ENCODE data around the gene MICALL1.

DNA sequence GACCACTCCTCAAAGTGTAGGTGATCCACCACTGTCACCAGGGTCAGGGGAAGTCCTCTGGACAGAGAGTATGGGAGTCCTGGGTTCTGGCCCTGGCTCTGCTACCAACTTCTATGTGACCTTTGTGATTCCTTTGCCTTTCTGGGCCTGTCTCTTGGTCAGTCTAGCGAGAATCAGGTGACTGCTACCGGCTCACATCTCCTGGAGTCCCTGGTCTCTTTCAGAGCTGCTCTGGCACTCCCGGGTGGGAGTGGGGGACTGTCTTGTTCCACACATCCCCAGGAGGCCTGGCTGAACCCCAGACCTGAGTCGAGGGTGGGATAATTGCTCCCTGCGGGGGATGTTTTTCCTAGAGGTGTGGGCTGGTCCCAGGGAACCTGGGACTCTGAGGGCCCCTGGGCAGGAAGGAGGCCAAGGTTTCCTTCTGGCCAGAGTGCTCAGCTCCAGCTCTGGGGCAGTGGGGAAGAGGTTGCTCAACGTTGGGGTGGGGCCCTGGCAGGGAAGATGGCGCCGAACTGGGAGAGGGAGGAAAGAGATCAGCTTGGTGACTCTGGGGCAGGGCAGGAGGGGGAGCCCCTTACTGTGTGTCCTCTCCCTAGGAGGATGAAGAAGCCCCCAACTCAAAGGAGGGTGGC is 76.2 kb downstream of the MICALL1 start:
- TF ChIP-seq, protein P1, sequence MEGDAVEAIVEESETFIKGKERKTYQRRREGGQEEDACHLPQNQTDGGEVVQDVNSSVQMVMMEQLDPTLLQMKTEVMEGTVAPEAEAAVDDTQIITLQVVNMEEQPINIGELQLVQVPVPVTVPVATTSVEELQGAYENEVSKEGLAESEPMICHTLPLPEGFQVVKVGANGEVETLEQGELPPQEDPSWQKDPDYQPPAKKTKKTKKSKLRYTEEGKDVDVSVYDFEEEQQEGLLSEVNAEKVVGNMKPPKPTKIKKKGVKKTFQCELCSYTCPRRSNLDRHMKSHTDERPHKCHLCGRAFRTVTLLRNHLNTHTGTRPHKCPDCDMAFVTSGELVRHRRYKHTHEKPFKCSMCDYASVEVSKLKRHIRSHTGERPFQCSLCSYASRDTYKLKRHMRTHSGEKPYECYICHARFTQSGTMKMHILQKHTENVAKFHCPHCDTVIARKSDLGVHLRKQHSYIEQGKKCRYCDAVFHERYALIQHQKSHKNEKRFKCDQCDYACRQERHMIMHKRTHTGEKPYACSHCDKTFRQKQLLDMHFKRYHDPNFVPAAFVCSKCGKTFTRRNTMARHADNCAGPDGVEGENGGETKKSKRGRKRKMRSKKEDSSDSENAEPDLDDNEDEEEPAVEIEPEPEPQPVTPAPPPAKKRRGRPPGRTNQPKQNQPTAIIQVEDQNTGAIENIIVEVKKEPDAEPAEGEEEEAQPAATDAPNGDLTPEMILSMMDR (IDR thresholded peaks at IDR 0.05): no peak
- TF ChIP-seq JUN (IDR thresholded peaks at IDR 0.05) (no peak), SMC3 (IDR thresholded peaks at IDR 0.05) (no peak), MYC (IDR thresholded peaks at IDR 0.05; ENCODE audit: borderline replicate concordance, low read length) (no peak), SREBF2 (IDR thresholded peaks at IDR 0.05) (no peak)
- TF ChIP-seq, protein P2, sequence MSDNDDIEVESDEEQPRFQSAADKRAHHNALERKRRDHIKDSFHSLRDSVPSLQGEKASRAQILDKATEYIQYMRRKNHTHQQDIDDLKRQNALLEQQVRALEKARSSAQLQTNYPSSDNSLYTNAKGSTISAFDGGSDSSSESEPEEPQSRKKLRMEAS (IDR thresholded peaks at IDR 0.05): no peak

Data from A549 (cell line).